Activated CD4-positive, alpha-beta T cell treated with anti-CD3 and anti-CD28 coated beads, Interleukin-2, amount 50 U/mL, for 4 hours (primary cell): Measurements from ENCODE around the gene RBM38.
"Not testable (repeated sequence)": the region's sequence is repeated elsewhere in the genome, so short reads cannot be mapped to it uniquely, and the experiment has no call there.

Source experiments
- DNase-seq, 2 experiments: peaks; one replicate each; pipeline ENCODE4 v3.0.0-alpha.2; 2020

Gene RBM38

GRCh38 chr20:57419479-57419878, 28.3 kb downstream of the RBM38 start:
- not testable (repeated sequence) for DNase-seq

- no peak for DNase-seq
Observed at GRCh38 chr20:57420571-57421252, 29.5 kb downstream of the RBM38 start.

- DNase-seq: no peak
Observed at GRCh38 chr20:57421253-57422220, 30.3 kb downstream of the RBM38 start.

GRCh38 chr20:57422254-57422653, 31.1 kb downstream of the RBM38 start:
- DNase-seq: no peak

- DNase-seq: no peak
Observed at GRCh38 chr20:57425150-57426013, 34.2 kb downstream of the RBM38 start.

- no peak for DNase-seq
Observed at GRCh38 chr20:57426271-57426689, 35.1 kb downstream of the RBM38 start.

GRCh38 chr20:57426831-57427230, 35.6 kb downstream of the RBM38 start:
- DNase-seq: no peak

GRCh38 chr20:57428324-57429158, 37.3 kb downstream of the RBM38 start:
- no peak for DNase-seq

GRCh38 chr20:57429159-57429496, 37.9 kb downstream of the RBM38 start:
- no peak for DNase-seq

GRCh38 chr20:57429580-57430200, 38.5 kb downstream of the RBM38 start:
- DNase-seq: no peak

GRCh38 chr20:57430201-57430596, 39.0 kb downstream of the RBM38 start:
- not testable (repeated sequence) for DNase-seq

- DNase-seq: no peak
Observed at GRCh38 chr20:57431539-57431835, 40.3 kb downstream of the RBM38 start.

- no peak for DNase-seq
Observed at GRCh38 chr20:57432480-57432861, 41.3 kb downstream of the RBM38 start.

- DNase-seq: peak; percentile 22 to 31
Observed at GRCh38 chr20:57432862-57433491, 41.8 kb downstream of the RBM38 start.

- DNase-seq: no peak
Observed at GRCh38 chr20:57433657-57434389, 42.6 kb downstream of the RBM38 start.

GRCh38 chr20:57434390-57434700, 43.1 kb downstream of the RBM38 start:
- DNase-seq: no peak

GRCh38 chr20:57435105-57435497, 43.9 kb downstream of the RBM38 start:
- no peak for DNase-seq

GRCh38 chr20:57435498-57436222, 44.5 kb downstream of the RBM38 start:
- peak; percentile 12 to 18 for DNase-seq

GRCh38 chr20:57436223-57436545, 45.0 kb downstream of the RBM38 start:
- DNase-seq: no peak

GRCh38 chr20:57437267-57437666, 46.1 kb downstream of the RBM38 start:
- no peak for DNase-seq
